ENCODE data around the gene TNPO3.

The TNPO3 gene

DNA sequence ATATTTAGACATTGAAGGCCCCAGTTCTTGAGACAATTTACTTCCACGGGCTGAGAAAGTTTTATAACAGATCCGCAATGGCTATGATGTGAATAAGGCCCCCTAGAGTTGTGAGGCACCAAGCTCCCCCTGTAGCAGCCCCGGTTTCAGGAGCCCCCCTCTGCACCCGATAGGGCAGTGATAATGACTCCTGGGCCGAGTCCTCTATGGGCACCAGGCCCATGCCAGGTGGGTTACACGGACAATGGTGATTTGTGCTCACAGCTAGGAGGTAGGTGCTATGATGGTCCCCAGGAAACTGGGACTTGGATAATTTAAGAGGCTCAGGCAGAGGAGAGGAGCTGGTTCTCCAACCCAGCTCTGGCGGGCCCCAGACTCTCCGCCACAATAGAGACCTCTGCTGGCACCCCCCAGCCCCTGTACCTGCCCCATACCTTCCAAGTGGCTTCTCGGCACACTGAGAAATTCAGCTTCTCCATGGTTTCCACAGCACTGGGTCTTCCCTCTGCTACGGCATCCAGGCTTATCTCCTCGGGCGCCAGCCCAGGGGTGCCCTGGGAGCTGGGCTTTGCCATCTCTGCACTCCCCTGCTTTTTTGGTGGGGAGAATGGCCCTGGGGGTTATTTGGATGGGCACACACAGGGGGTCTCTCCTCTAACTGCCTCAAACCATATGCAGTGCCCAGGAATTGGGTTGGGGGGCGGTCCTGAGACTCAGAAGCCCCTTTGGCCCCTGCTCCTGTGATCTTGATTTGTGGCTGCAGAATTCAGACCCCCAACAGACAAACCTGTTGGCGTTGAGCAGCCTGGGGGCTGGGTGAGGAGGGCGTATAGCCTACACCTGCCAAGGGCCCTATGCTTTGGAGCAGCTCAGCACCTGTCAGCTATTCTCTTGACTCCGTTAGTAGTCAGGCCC is 132.2 kb downstream of the TNPO3 start:
- Histone ChIP-seq H3K4me1 (ENCODE audit: control insufficient read depth, insufficient read depth, low read length) (no peaks in the 10 kb centered on the region), H3K9me3 (replicated peaks; ENCODE audit: low read length) (no peaks in the 10 kb centered on the region), H3K36me3 (ENCODE audit: insufficient read depth, low read length) (no peaks in the 10 kb centered on the region), H3K4me2 (ENCODE audit: low read length) (no peak overlapping the region), H3K9ac (ENCODE audit: low read depth, low read length) (no peak overlapping the region), H3K27me3 (ENCODE audit: control insufficient read depth, insufficient read depth, low read length) (peaks cover 71% of the 10 kb centered on the region), H3K4me3 (ENCODE audit: low read length) (no peak overlapping the region)

DNA sequence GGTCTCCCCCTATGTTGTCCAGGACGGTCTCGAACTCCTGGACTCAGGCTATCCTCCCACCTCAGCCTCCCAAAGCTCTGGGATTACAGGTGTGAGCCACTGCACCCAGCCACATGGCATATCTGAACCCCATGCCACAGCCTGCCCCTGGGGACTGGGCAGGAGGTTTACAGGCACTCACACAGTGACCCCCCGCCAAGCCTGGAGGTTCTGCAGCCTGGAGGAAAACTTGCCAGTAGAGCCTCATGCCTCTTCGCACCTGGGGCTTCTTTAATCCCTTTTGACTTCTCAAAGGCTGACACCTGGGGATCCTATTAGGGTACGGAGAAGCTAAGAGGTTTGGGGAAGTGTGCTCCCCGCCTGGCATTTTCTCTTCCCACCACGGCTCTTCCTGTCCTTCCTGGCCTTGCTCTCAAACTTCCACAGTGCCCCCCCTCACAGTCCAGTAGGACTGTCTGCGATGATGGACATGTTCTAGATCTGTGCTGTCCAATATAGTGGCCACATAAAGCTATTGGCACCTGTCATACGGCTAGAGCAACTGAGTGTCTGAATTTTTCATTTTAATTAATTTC is 133.0 kb downstream of the TNPO3 start:
- no peaks in the 10 kb centered on the region for H3K4me1 ChIP-seq (ENCODE audit: control insufficient read depth, insufficient read depth, low read length)
- no peak overlapping the region for H3K9ac ChIP-seq (ENCODE audit: low read depth, low read length)
- no peak overlapping the region for H3K4me2 ChIP-seq (ENCODE audit: low read length)
- H3K4me3 ChIP-seq (ENCODE audit: low read length) = no peak overlapping the region
- no peaks in the 10 kb centered on the region for H3K36me3 ChIP-seq (ENCODE audit: insufficient read depth, low read length)
- H3K9me3 ChIP-seq (replicated peaks; ENCODE audit: low read length) = no peaks in the 10 kb centered on the region
- H3K27me3 ChIP-seq (ENCODE audit: control insufficient read depth, insufficient read depth, low read length) = peaks cover 75% of the 10 kb centered on the region

GRCh38 chr7:128920913-128921582 is 133.9 kb downstream of the TNPO3 start:
- Histone ChIP-seq H3K27me3 (ENCODE audit: control insufficient read depth, insufficient read depth, low read length) (peaks cover 84% of the 10 kb centered on the region), H3K36me3 (ENCODE audit: insufficient read depth, low read length) (no peaks in the 10 kb centered on the region), H3K9me3 (replicated peaks; ENCODE audit: low read length) (no peaks in the 10 kb centered on the region), H3K4me3 (ENCODE audit: low read length) (no peak overlapping the region), H3K9ac (ENCODE audit: low read depth, low read length) (no peak overlapping the region), H3K4me1 (ENCODE audit: control insufficient read depth, insufficient read depth, low read length) (no peaks in the 10 kb centered on the region), H3K4me2 (ENCODE audit: low read length) (no peak overlapping the region)

GRCh38 chr7:128919881-128920799 is 134.8 kb downstream of the TNPO3 start:
- Histone ChIP-seq H3K9me3 (replicated peaks; ENCODE audit: low read length) (no peaks in the 10 kb centered on the region), H3K9ac (ENCODE audit: low read depth, low read length) (no peak overlapping the region), H3K4me2 (ENCODE audit: low read length) (no peak overlapping the region), H3K27me3 (ENCODE audit: control insufficient read depth, insufficient read depth, low read length) (peaks cover 88% of the 10 kb centered on the region), H3K36me3 (ENCODE audit: insufficient read depth, low read length) (no peaks in the 10 kb centered on the region), H3K4me3 (ENCODE audit: low read length) (no peak overlapping the region), H3K4me1 (ENCODE audit: control insufficient read depth, insufficient read depth, low read length) (peaks cover 3% of the 10 kb centered on the region)

GRCh38 chr7:128919241-128919640 is 135.7 kb downstream of the TNPO3 start:
- H3K36me3 ChIP-seq (ENCODE audit: insufficient read depth, low read length) = no peaks in the 10 kb centered on the region
- peaks cover 87% of the 10 kb centered on the region for H3K27me3 ChIP-seq (ENCODE audit: control insufficient read depth, insufficient read depth, low read length)
- no peak overlapping the region for H3K4me2 ChIP-seq (ENCODE audit: low read length)
- H3K4me1 ChIP-seq (ENCODE audit: control insufficient read depth, insufficient read depth, low read length) = peaks cover 3% of the 10 kb centered on the region
- H3K9me3 ChIP-seq (replicated peaks; ENCODE audit: low read length) = no peaks in the 10 kb centered on the region
- no peak overlapping the region for H3K4me3 ChIP-seq (ENCODE audit: low read length)
- H3K9ac ChIP-seq (ENCODE audit: low read depth, low read length) = no peak overlapping the region

- Histone ChIP-seq H3K4me3 (ENCODE audit: low read length) (no peak overlapping the region), H3K4me1 (ENCODE audit: control insufficient read depth, insufficient read depth, low read length) (peaks cover 3% of the 10 kb centered on the region), H3K9me3 (replicated peaks; ENCODE audit: low read length) (no peaks in the 10 kb centered on the region), H3K36me3 (ENCODE audit: insufficient read depth, low read length) (no peaks in the 10 kb centered on the region), H3K4me2 (ENCODE audit: low read length) (no peak overlapping the region), H3K27me3 (ENCODE audit: control insufficient read depth, insufficient read depth, low read length) (peaks cover 85% of the 10 kb centered on the region), H3K9ac (ENCODE audit: low read depth, low read length) (no peak overlapping the region)
Measured at GRCh38 chr7:128918016-128918665, 136.8 kb downstream of the TNPO3 start.

- peaks cover 3% of the 10 kb centered on the region for H3K4me1 ChIP-seq (ENCODE audit: control insufficient read depth, insufficient read depth, low read length)
- no peak overlapping the region for H3K4me3 ChIP-seq (ENCODE audit: low read length)
- H3K4me2 ChIP-seq (ENCODE audit: low read length) = no peak overlapping the region
- H3K36me3 ChIP-seq (ENCODE audit: insufficient read depth, low read length) = no peaks in the 10 kb centered on the region
- no peaks in the 10 kb centered on the region for H3K9me3 ChIP-seq (replicated peaks; ENCODE audit: low read length)
- H3K27me3 ChIP-seq (ENCODE audit: control insufficient read depth, insufficient read depth, low read length) = peaks cover 77% of the 10 kb centered on the region
- no peak overlapping the region for H3K9ac ChIP-seq (ENCODE audit: low read depth, low read length)
Measured at GRCh38 chr7:128917122-128917521, 137.8 kb downstream of the TNPO3 start.

DNA sequence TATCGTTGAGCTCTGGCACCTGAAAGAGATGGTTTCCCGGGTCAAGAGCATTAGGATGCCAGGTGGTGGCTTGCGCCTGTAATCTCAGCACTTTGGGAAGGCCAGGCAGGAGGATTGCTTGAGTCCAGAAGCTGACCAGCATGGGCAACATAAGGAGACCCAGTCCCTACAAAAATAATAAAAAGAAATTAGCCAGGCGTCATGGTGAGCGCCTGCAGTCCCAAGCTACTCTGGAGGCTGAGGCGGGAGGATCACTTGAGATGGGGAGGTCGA is 138.3 kb downstream of the TNPO3 start:
- H3K4me3 ChIP-seq (ENCODE audit: low read length) = no peak overlapping the region
- H3K9me3 ChIP-seq (replicated peaks; ENCODE audit: low read length) = no peaks in the 10 kb centered on the region
- H3K9ac ChIP-seq (ENCODE audit: low read depth, low read length) = no peak overlapping the region
- H3K36me3 ChIP-seq (ENCODE audit: insufficient read depth, low read length) = no peaks in the 10 kb centered on the region
- H3K27me3 ChIP-seq (ENCODE audit: control insufficient read depth, insufficient read depth, low read length) = peaks cover 78% of the 10 kb centered on the region
- peaks cover 3% of the 10 kb centered on the region for H3K4me1 ChIP-seq (ENCODE audit: control insufficient read depth, insufficient read depth, low read length)
- H3K4me2 ChIP-seq (ENCODE audit: low read length) = no peak overlapping the region

DNA sequence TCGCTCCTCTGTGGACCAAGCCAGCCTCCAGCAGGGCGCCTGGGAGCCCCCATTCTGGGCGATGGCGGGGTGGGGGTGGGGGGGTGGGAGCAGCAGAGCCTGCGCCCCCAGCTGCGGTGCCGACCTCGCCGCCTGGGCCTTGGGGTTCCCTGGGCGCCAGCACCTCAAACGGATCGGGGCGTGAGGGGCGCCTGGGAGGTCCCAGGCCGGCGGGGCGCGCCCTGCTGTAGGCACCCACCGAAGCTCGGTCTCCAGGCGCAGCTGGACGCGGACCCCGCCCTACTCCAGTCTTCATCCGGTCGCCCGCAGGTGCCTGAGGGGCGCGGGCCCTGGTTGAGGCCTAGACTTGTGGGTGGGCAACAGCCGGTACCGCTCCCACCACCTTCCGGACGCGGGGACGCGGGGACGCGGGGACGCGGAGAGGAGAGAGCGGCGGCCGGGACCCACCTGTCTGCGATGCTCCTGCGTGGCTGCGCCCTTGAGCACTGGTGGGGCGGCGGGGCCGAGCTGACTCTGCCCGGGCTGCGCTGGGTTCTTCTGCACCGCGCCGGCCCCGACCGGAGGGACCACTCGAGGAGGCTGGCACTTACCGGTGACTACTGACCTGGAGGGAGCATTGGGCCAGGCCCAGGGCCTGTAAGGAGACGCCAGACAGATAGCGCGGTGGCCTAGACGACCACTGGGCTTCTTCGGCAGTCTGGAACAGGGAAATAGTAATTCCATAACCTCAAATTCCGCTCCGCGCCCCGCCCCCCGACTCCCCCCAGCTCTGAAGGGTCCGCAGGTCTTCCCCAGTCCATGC is 138.9 kb downstream of the TNPO3 start:
- Histone ChIP-seq H3K4me2 (ENCODE audit: low read length) (no peak overlapping the region), H3K36me3 (ENCODE audit: insufficient read depth, low read length) (no peaks in the 10 kb centered on the region), H3K4me1 (ENCODE audit: control insufficient read depth, insufficient read depth, low read length) (peaks cover 3% of the 10 kb centered on the region), H3K9ac (ENCODE audit: low read depth, low read length) (no peak overlapping the region), H3K4me3 (ENCODE audit: low read length) (no peak overlapping the region), H3K9me3 (replicated peaks; ENCODE audit: low read length) (no peaks in the 10 kb centered on the region), H3K27me3 (ENCODE audit: control insufficient read depth, insufficient read depth, low read length) (peaks cover 77% of the 10 kb centered on the region)

DNA sequence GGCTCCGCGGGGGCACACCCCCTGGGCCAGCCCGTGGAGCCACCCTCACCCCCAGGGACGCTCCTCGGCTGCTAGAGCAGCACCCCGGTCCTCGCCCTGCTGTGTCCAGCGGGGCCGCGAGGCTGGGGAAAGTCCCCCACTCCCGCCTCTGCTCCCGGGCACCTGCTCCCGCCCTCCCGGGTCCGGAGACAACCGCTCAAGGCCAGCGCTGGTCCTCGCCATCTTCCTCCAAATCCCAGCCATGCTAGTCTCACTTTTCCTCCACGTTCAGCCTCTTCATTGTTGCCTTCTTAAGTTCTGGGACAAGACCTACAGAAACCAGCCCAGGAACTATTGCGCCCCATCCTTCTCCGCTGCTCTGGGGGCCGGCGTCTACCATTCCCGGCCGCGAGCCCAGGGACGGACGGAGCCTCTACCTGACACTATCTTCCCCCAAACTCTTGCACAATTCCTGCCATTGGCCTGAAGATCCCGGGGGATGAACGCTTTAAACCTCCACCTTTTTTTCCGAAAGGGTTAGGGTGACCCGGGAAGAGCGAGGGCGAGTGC is 139.6 kb downstream of the TNPO3 start:
- Histone ChIP-seq H3K9ac (ENCODE audit: low read depth, low read length) (no peak overlapping the region), H3K4me3 (ENCODE audit: low read length) (no peak overlapping the region), H3K27me3 (ENCODE audit: control insufficient read depth, insufficient read depth, low read length) (peaks cover 75% of the 10 kb centered on the region)

More for the DNA sequence above, 139.6 kb downstream of the TNPO3 start:
- H3K4me1 ChIP-seq (ENCODE audit: control insufficient read depth, insufficient read depth, low read length) = peaks cover 3% of the 10 kb centered on the region
- no peaks in the 10 kb centered on the region for H3K9me3 ChIP-seq (replicated peaks; ENCODE audit: low read length)
- no peaks in the 10 kb centered on the region for H3K36me3 ChIP-seq (ENCODE audit: insufficient read depth, low read length)
- H3K4me2 ChIP-seq (ENCODE audit: low read length) = peak overlapping the region; percentile 57

Measured in skeletal muscle satellite cell (primary cell).